Muscle of leg (tissue), 11 donors: Measurements from ENCODE around the gene KCNN3. TPM values are rescaled to one million over a fixed set of nuclear protein-coding genes. Genes with fewer than 3 reads are reported as not detected.

ENCODE experiments used
- DNase-seq: peaks from one replicate; pipeline ENCODE4 v3.0.0; 2013
- H3K27ac ChIP-seq: one replicate; pipeline ENCODE4 v1.5.1; 2013; ENCODE audit warnings: mild to moderate bottlenecking, low read length, control low read depth
- H3K27me3 ChIP-seq: one replicate; pipeline ENCODE4 v1.6.1; 2013; ENCODE audit warnings: low read length; ENCODE audit not compliant: control insufficient read depth, insufficient read depth
- H3K36me3 ChIP-seq: one replicate; pipeline ENCODE4 v1.6.1; 2013; ENCODE audit warnings: low read length; ENCODE audit not compliant: control insufficient read depth, insufficient read depth
- H3K4me1 ChIP-seq: one replicate; pipeline ENCODE4 v1.6.1; 2013; ENCODE audit warnings: low read length; ENCODE audit not compliant: control insufficient read depth, insufficient read depth
- H3K4me3 ChIP-seq: one replicate; pipeline ENCODE4 v1.5.1; 2013; ENCODE audit warnings: low read length, control low read depth
- H3K9me3 ChIP-seq: replicated peaks from 2 replicates; pipeline ENCODE4 v1.6.1; 2013; ENCODE audit warnings: low read depth, low read length; ENCODE audit not compliant: control insufficient read depth
- WGBS: methylation state at CpG from one replicate; pipeline ENCODE4 v1.1.5; 2013; ENCODE audit warnings: missing lambda C conversion rate; ENCODE audit not compliant: insufficient coverage; 5-methylcytosine and 5-hydroxymethylcytosine counted together
- polyA plus RNA-seq, 8 donors: library from polyadenylated mRNA; unstranded; fragments of 120-200 nt; gene quantifications; one replicate each; pipeline versions ENCODE4 v1.2.1 to v1.2.3, GENCODE V29; 2013; ENCODE audit warnings: inconsistent platforms in 1 of 8, low replicate concordance in 1 of 8; ENCODE audit not compliant: insufficient read length in 8 of 8, insufficient read depth in 1 of 8
- total RNA-seq: library from RNA; stranded (reverse); fragments of 120-200 nt; gene quantifications from one replicate; pipeline ENCODE4 v1.2.4, GENCODE V29; 2013

Gene KCNN3
- total and polyA plus RNA-seq, 9 donors: 5.1 to 9.6 (median 7.5) TPM

- Histone ChIP-seq H3K36me3 (no peaks in the 10 kb centered on the region), H3K4me1 (peaks cover 87% of the 10 kb centered on the region), H3K27ac (no peak overlapping the region), H3K4me3 (no peak overlapping the region), H3K9me3 (no peaks in the 10 kb centered on the region), H3K27me3 (no peaks in the 10 kb centered on the region)
- 53% methylated on average over 2 of the region's 8 CpGs for WGBS
- DNase-seq: no peak
Observed at GRCh38 chr1:154842635-154843034, 27.4 kb downstream of the KCNN3 start.

- Histone ChIP-seq H3K4me1 (peaks cover 87% of the 10 kb centered on the region), H3K36me3 (no peaks in the 10 kb centered on the region), H3K27ac (no peak overlapping the region), H3K4me3 (no peak overlapping the region), H3K9me3 (no peaks in the 10 kb centered on the region), H3K27me3 (no peaks in the 10 kb centered on the region)
- no CpG with 5 or more reads among the region's 4 CpGs for WGBS
- no peak for DNase-seq
Observed at GRCh38 chr1:154841384-154841783, 28.7 kb downstream of the KCNN3 start.

- WGBS: 49% methylated on average over 11 of the region's 19 CpGs
- Histone ChIP-seq H3K27me3 (no peaks in the 10 kb centered on the region), H3K4me3 (no peak overlapping the region), H3K36me3 (no peaks in the 10 kb centered on the region), H3K27ac (peak overlapping the region; percentile 13), H3K9me3 (no peaks in the 10 kb centered on the region), H3K4me1 (peaks cover 85% of the 10 kb centered on the region)
- peak; percentile 72 for DNase-seq
Observed at GRCh38 chr1:154840269-154841176, 29.6 kb downstream of the KCNN3 start.

- Histone ChIP-seq H3K27me3 (no peaks in the 10 kb centered on the region), H3K36me3 (no peaks in the 10 kb centered on the region), H3K27ac (no peak overlapping the region), H3K4me1 (peaks cover 77% of the 10 kb centered on the region), H3K4me3 (no peak overlapping the region), H3K9me3 (no peaks in the 10 kb centered on the region)
- 56% methylated on average over 2 of the region's 3 CpGs for WGBS
- DNase-seq: peak; percentile 76
Observed at GRCh38 chr1:154839691-154840090, 30.4 kb downstream of the KCNN3 start.

- no peak for DNase-seq
- H3K36me3 ChIP-seq: no peaks in the 10 kb centered on the region
- H3K4me3 ChIP-seq: no peak overlapping the region
- no peak overlapping the region for H3K27ac ChIP-seq
- 94% methylated on average over 2 of the region's 9 CpGs for WGBS
- no peaks in the 10 kb centered on the region for H3K9me3 ChIP-seq
- H3K27me3 ChIP-seq: no peaks in the 10 kb centered on the region
- H3K4me1 ChIP-seq: peaks cover 80% of the 10 kb centered on the region
Observed at GRCh38 chr1:154838988-154839387, 31.1 kb downstream of the KCNN3 start.

- H3K27ac ChIP-seq: no peak overlapping the region
- WGBS: 70% methylated on average over 9 of the region's 11 CpGs
- H3K36me3 ChIP-seq: no peaks in the 10 kb centered on the region
- H3K4me3 ChIP-seq: no peak overlapping the region
- H3K4me1 ChIP-seq: peaks cover 76% of the 10 kb centered on the region
- no peaks in the 10 kb centered on the region for H3K9me3 ChIP-seq
- DNase-seq: no peak
- no peaks in the 10 kb centered on the region for H3K27me3 ChIP-seq
Observed at GRCh38 chr1:154838461-154838860, 31.6 kb downstream of the KCNN3 start.

- H3K4me1 ChIP-seq: peaks cover 70% of the 10 kb centered on the region
- 42% methylated on average over 9 of the region's 13 CpGs for WGBS
- H3K4me3 ChIP-seq: no peak overlapping the region
- peak; percentile 83 for DNase-seq
- no peaks in the 10 kb centered on the region for H3K36me3 ChIP-seq
- H3K27ac ChIP-seq: peak overlapping the region; percentile 29
- H3K9me3 ChIP-seq: no peaks in the 10 kb centered on the region
- H3K27me3 ChIP-seq: no peaks in the 10 kb centered on the region
Observed at GRCh38 chr1:154837672-154838171, 32.4 kb downstream of the KCNN3 start.

- H3K4me1 ChIP-seq: peaks cover 67% of the 10 kb centered on the region
- no peaks in the 10 kb centered on the region for H3K9me3 ChIP-seq
- DNase-seq: peak; percentile 71
Observed at GRCh38 chr1:154837034-154837671, 32.9 kb downstream of the KCNN3 start.

GRCh38 chr1:154835531-154836324 lies 34.4 kb downstream of the KCNN3 start:
- Histone ChIP-seq H3K27me3 (no peaks in the 10 kb centered on the region), H3K4me1 (peaks cover 65% of the 10 kb centered on the region), H3K4me3 (no peak overlapping the region), H3K27ac (no peak overlapping the region), H3K36me3 (no peaks in the 10 kb centered on the region), H3K9me3 (no peaks in the 10 kb centered on the region)
- 65% methylated on average over 4 of the region's 6 CpGs for WGBS
- no peak for DNase-seq

More at GRCh38 chr1:154837034-154837671, 32.9 kb downstream of the KCNN3 start:
- WGBS: 61% methylated on average over 6 of the region's 13 CpGs
- Histone ChIP-seq H3K27ac (peak overlapping the region; percentile 29), H3K36me3 (no peaks in the 10 kb centered on the region), H3K27me3 (no peaks in the 10 kb centered on the region), H3K4me3 (no peak overlapping the region)
